Loucy (cell line): ENCODE results near the gene TSPAN4.

Source experiments
- EZH2phosphoT487 ChIP-seq: fragments of 200-600 bp; IDR thresholded peaks from 2 replicates; pipeline ENCODE4 v1.6.1; 2018; ENCODE audit warnings: antibody characterized with exemption, mild to moderate bottlenecking, moderate library complexity, borderline replicate concordance
- TF ChIP-seq, protein P1 (sequence below): fragments of 200-600 bp; sonication (generic); conservative IDR thresholded peaks from 2 replicates; pipeline ENCODE4 v1.5.1; 2014; ENCODE audit warnings: mild to moderate bottlenecking, antibody characterized with exemption, low read length

DNA sequence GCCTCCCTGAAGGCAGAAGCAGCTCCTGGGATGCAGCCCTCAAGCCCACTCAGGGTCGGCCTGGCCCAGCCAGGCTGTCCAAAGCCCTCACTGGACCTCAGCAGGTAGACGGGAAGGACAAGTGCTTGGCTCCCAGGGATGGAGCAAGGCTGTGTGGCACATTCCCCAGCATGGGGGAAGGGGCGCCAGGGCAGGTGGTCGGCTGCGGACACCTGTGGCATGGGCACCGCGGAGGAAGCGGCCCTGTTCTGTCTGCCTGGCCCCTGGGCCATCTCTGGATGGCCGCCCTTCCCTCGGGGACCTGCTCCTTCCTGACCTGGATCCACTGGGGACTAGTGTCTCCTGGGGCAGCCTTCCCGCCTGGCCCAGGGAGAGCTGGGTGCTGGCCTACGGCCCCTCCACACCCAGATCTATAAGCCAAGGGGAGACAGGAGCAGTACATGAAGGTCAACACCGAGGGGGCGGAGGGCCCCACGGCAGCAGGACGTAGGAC is 42.0 kb downstream of the TSPAN4 start:
- TF ChIP-seq, protein P1, sequence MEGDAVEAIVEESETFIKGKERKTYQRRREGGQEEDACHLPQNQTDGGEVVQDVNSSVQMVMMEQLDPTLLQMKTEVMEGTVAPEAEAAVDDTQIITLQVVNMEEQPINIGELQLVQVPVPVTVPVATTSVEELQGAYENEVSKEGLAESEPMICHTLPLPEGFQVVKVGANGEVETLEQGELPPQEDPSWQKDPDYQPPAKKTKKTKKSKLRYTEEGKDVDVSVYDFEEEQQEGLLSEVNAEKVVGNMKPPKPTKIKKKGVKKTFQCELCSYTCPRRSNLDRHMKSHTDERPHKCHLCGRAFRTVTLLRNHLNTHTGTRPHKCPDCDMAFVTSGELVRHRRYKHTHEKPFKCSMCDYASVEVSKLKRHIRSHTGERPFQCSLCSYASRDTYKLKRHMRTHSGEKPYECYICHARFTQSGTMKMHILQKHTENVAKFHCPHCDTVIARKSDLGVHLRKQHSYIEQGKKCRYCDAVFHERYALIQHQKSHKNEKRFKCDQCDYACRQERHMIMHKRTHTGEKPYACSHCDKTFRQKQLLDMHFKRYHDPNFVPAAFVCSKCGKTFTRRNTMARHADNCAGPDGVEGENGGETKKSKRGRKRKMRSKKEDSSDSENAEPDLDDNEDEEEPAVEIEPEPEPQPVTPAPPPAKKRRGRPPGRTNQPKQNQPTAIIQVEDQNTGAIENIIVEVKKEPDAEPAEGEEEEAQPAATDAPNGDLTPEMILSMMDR: no peak
- TF ChIP-seq EZH2phosphoT487: no peak
